Omental fat pad (tissue), 4 donors: ENCODE results near the gene ATP1B1. TPM values are rescaled to one million over a fixed set of nuclear protein-coding genes. Genes with fewer than 3 reads are reported as not detected.
A peak's percentile ranks its signal among the peaks of the same experiment; 100 is the strongest.

Experiments used
- ATAC-seq: fragments of 150-250 bp; one replicate; pipeline ENCODE4 v1.9.1; 2016; ENCODE audit warnings: mild to moderate bottlenecking, moderate library complexity; ENCODE audit not compliant: low FRiP score
- DNase-seq: peaks from one replicate; pipeline ENCODE4 v3.0.0-alpha.2; 2019; ENCODE audit warnings: low spot score
- total RNA-seq, 4 donors: library from RNA; depleted of rRNA; stranded (reverse); fragments of >200 nt; gene quantifications; one replicate each; pipeline ENCODE4 v1.1.0, GENCODE V29; 2016
- TF ChIP-seq, protein P1 (sequence below), 3 donors: fragments of 450-650 bp; IDR thresholded peaks; one replicate each; pipeline ENCODE4 v1.5.1; 2016 to 2017; ENCODE audit warnings: antibody characterized with exemption in 3 of 3, mild to moderate bottlenecking in 3 of 3, moderate library complexity in 2 of 3

ATP1B1 gene
- total RNA-seq, 4 donors from 2014 or later: 19.9 to 60.6 (median 37.3) TPM

DNA sequence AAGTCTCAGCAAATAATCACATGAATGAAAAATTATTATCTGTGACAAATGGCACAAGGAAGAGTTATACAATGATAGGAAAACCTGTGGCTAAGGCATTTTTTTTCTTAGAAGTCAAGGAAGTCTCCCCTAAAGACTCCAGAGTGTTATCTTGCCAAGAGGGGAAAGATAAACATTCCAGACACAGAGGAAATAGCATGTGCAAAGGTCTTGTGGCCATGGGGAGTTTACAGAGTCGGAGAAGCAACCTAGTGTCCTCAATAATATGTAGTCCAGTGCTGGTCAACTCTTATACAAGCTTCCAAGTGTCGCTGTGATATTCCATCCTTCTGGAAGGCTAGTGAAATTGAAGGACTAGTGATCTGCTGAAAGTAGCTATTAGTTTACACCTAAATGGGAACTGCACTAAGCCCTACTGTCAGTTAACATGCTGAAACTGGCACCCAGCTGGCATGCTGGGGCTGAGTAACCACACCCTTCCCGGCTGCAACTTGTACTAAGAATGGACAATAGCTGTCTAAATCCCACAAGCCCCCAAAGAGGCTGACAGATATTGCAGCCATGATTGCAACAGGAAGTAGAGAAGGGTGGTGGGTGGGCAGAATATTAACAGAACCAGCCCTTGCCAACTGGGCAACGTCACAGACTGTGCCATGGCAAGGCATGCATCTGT is 11.5 kb upstream of the ATP1B1 start:
- no peak for DNase-seq
- ATAC-seq: no peak
- TF ChIP-seq, protein P1, sequence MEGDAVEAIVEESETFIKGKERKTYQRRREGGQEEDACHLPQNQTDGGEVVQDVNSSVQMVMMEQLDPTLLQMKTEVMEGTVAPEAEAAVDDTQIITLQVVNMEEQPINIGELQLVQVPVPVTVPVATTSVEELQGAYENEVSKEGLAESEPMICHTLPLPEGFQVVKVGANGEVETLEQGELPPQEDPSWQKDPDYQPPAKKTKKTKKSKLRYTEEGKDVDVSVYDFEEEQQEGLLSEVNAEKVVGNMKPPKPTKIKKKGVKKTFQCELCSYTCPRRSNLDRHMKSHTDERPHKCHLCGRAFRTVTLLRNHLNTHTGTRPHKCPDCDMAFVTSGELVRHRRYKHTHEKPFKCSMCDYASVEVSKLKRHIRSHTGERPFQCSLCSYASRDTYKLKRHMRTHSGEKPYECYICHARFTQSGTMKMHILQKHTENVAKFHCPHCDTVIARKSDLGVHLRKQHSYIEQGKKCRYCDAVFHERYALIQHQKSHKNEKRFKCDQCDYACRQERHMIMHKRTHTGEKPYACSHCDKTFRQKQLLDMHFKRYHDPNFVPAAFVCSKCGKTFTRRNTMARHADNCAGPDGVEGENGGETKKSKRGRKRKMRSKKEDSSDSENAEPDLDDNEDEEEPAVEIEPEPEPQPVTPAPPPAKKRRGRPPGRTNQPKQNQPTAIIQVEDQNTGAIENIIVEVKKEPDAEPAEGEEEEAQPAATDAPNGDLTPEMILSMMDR (IDR thresholded peaks at IDR 0.05): no peak

DNA sequence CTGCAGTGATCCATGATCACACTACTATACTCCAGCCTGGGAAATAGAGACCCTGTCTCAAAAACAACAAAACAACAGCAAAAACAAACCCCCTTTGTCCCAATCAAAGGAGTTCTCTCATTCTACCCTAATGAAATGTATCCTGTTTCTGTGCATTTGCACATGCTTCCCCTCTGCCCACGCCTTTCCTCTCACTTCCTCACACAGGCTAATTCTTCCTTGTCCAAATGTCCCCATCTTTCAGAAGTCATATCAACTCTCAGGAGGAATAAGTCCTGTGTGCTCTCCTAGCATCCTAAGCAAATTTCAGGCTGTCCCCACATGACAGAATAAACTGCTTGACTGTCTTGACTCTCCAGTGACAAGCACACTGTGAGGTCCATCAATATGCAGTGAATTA is 8.1 kb upstream of the ATP1B1 start:
- DNase-seq (no peak), ATAC-seq (no peak)

DNA sequence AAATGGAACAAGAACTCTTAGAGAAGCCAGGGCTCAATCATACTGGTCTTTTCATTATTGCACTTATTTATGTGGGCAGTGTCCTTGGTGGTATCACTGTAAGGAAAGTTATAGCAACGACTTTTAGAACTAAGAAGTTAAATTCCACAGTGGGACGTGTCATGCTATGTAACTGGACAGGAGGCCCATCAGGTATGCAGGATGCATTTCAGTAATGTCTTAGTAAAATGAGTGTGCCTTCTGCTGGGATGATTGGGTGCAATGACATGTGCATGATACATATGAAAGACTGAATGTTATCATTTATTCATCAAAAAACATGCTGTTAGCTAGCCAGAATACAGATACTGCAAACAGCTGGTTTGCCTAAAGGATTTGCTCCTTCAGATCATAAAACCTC is 6.9 kb upstream of the ATP1B1 start:
- DNase-seq: no peak
- TF ChIP-seq, protein P1 (IDR thresholded peaks at IDR 0.05): no peak
- no peak for ATAC-seq

More for the DNA sequence above, 8.1 kb upstream of the ATP1B1 start:
- TF ChIP-seq, protein P1 (IDR thresholded peaks at IDR 0.05): no peak

- no peak for ATAC-seq
- TF ChIP-seq, protein P1 (IDR thresholded peaks at IDR 0.05): no peak
- DNase-seq: no peak
Observed at GRCh38 chr1:169100208-169100607, 6.3 kb upstream of the ATP1B1 start.

DNA sequence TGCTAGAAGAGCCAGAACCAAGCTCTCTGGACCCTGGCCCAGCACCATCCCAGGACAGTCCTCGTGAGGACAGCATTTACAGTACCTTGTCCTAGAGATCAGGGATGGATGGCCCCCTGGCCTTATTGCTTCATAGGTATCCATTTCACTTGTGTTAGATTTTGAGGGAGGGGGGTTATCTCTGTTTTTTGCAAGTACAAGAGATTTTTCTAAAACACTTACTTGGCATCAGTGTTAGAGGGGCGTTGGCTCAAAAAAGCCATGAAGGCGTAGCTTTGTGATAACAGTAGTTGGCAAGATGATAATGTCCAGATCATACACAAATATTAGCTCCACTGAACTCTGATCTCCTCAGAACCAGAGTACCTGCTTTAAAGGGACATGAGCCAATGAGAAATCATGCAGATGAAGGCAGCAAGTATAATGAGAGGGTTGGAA is 5.8 kb upstream of the ATP1B1 start:
- ATAC-seq: no peak
- TF ChIP-seq, protein P1 (IDR thresholded peaks at IDR 0.05): no peak

GRCh38 chr1:169102567-169102966 is 3.9 kb upstream of the ATP1B1 start:
- DNase-seq: no peak

More for the DNA sequence above, 5.8 kb upstream of the ATP1B1 start:
- DNase-seq: no peak

More at GRCh38 chr1:169102567-169102966, 3.9 kb upstream of the ATP1B1 start:
- peak; percentile 15 for ATAC-seq
- TF ChIP-seq, protein P1 (IDR thresholded peaks at IDR 0.05): no peak
